Neural progenitor cell (in vitro differentiated cells): ENCODE results near the gene ZNF808. TPM values are rescaled to one million over a fixed set of nuclear protein-coding genes. Genes with fewer than 3 reads are reported as not detected.

Source experiments
- DNase-seq: peaks from one replicate; pipeline ENCODE4 v3.0.0-alpha.2; 2016; ENCODE audit warnings: low spot score
- H2AFZ ChIP-seq: fragments of 200-600 bp; sonication (generic); replicated peaks from 2 replicates; pipeline ENCODE4 v1.6.1; 2016; ENCODE audit warnings: antibody characterized with exemption
- H3F3A ChIP-seq: fragments of 200-600 bp; sonication (generic); 2 replicates; pipeline ENCODE4 v1.6.1; 2016; ENCODE audit warnings: antibody characterized with exemption, low read depth
- H3K27ac ChIP-seq: fragments of 200-600 bp; sonication (generic); 2 replicates; pipeline ENCODE4 v1.5.1; 2016; ENCODE audit warnings: mild to moderate bottlenecking
- H3K27me3 ChIP-seq: fragments of 200-600 bp; sonication (generic); 2 replicates; pipeline ENCODE4 v1.6.1; 2016; ENCODE audit warnings: mild to moderate bottlenecking, moderate library complexity
- H3K36me3 ChIP-seq: fragments of 200-600 bp; sonication (generic); 2 replicates; pipeline ENCODE4 v1.5.1; 2016
- H3K4me1 ChIP-seq: fragments of 200-600 bp; sonication (generic); 2 replicates; pipeline ENCODE4 v1.6.1; 2016; ENCODE audit warnings: mixed run types
- H3K4me2 ChIP-seq: fragments of 200-600 bp; sonication (generic); 2 replicates; pipeline ENCODE4 v1.6.1; 2016
- H3K4me3 ChIP-seq: fragments of 200-600 bp; sonication (generic); 2 replicates; pipeline ENCODE4 v1.5.1; 2016
- H3K79me2 ChIP-seq: fragments of 200-600 bp; sonication (generic); 2 replicates; pipeline ENCODE4 v1.6.1; 2016; ENCODE audit warnings: low read depth
- H3K9ac ChIP-seq: fragments of 200-600 bp; sonication (generic); 2 replicates; pipeline ENCODE4 v1.6.1; 2016
- H3K9me3 ChIP-seq: fragments of 200-600 bp; sonication (generic); 2 replicates; pipeline ENCODE4 v1.5.1; 2016; ENCODE audit warnings: low read depth
- H4K20me1 ChIP-seq: fragments of 200-600 bp; sonication (generic); 2 replicates; pipeline ENCODE4 v1.6.1; 2016; ENCODE audit warnings: low read depth
- H3K27ac Mint-ChIP-seq: 3 replicates; pipeline ENCODE4 v1.8.0; 2021; ENCODE audit warnings: mixed read lengths
- H3K27me3 Mint-ChIP-seq: 2 replicates; pipeline ENCODE4 v1.8.0; 2022; ENCODE audit warnings: low read depth, mild to moderate bottlenecking, inconsistent platforms, moderate library complexity, mixed read lengths; ENCODE audit not compliant: insufficient read depth
- H3K36me3 Mint-ChIP-seq: 3 replicates; pipeline ENCODE4 v1.8.0; 2021; ENCODE audit warnings: mixed read lengths
- H3K4me1 Mint-ChIP-seq: 3 replicates; pipeline ENCODE4 v1.8.0; 2021; ENCODE audit warnings: mixed read lengths
- H3K4me3 Mint-ChIP-seq: 3 replicates; pipeline ENCODE4 v1.8.0; 2021; ENCODE audit warnings: mild to moderate bottlenecking, moderate library complexity, mixed read lengths
- H3K9me3 Mint-ChIP-seq: 3 replicates; pipeline ENCODE4 v1.8.0; 2020; ENCODE audit warnings: mixed read lengths
- CTCF ChIP-seq: fragments of 200-600 bp; sonication (generic); IDR thresholded peaks from 2 replicates; pipeline ENCODE4 v1.5.1; 2017; ENCODE audit warnings: antibody characterized with exemption, mild to moderate bottlenecking
- EZH2 ChIP-seq: fragments of 200-600 bp; sonication (generic); IDR thresholded peaks from 2 replicates; pipeline ENCODE4 v1.6.1; 2017; ENCODE audit warnings: antibody characterized with exemption, mild to moderate bottlenecking, moderate library complexity
- EZH2phosphoT487 ChIP-seq: fragments of 200-600 bp; sonication (generic); IDR thresholded peaks from 2 replicates; pipeline ENCODE4 v1.6.1; 2017; ENCODE audit warnings: antibody characterized with exemption
- total RNA-seq: library from RNA; depleted of rRNA; stranded (reverse); fragments of >200 nt; gene quantifications from 2 replicates; pipeline ENCODE4 v1.2.3, GENCODE V29; 2015; ENCODE audit warnings: low replicate concordance

ZNF808 gene
- total RNA-seq, 1 donor from 2014 or later: 18.9 TPM

DNA sequence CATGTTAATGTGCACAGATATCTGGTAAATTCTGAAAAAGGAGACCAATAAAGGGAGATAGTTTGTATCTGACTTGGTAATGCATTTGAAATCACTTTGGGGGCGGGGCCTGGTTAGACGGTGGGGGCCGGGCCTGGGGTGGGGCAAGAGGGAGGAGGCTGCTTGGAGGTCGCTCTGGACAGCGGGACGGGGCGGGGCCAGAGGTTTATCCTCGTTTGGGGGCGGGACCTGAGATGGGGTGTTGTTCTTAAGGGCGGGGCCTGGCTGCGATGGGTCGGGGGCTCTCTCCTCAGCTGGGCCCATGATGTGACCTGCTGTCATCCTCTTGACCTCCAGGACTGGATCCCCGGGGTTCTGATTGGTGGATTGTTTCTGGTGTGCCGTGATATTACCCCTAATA is 4.9 kb upstream of the ZNF808 start:
- no peak for TF ChIP-seq CTCF
- no peak for TF ChIP-seq EZH2
- no peak for TF ChIP-seq EZH2phosphoT487
- Mint-ChIP-seq H3K36me3 (no peaks in the 10 kb centered on the region), H3K4me3 (no peak overlapping the region), H3K27ac (no peak overlapping the region), H3K4me1 (no peaks in the 10 kb centered on the region), H3K27me3 (peaks cover 7% of the 10 kb centered on the region), H3K9me3 (peaks cover 58% of the 10 kb centered on the region)
- H3K27me3 ChIP-seq: no peaks in the 10 kb centered on the region
- H3K4me3 ChIP-seq: no peak overlapping the region
- DNase-seq: peak; percentile 7
- H3K4me2 ChIP-seq: no peak overlapping the region
- H2AFZ ChIP-seq: no peak overlapping the region
- H3K36me3 ChIP-seq: no peaks in the 10 kb centered on the region
- H3K4me1 ChIP-seq: peaks cover 32% of the 10 kb centered on the region
- no peak overlapping the region for H3K9ac ChIP-seq
- no peaks in the 10 kb centered on the region for H3K79me2 ChIP-seq
- peaks cover 28% of the 10 kb centered on the region for H3F3A ChIP-seq
- no peaks in the 10 kb centered on the region for H3K9me3 ChIP-seq
- no peak overlapping the region for H3K27ac ChIP-seq
- no peaks in the 10 kb centered on the region for H4K20me1 ChIP-seq

DNA sequence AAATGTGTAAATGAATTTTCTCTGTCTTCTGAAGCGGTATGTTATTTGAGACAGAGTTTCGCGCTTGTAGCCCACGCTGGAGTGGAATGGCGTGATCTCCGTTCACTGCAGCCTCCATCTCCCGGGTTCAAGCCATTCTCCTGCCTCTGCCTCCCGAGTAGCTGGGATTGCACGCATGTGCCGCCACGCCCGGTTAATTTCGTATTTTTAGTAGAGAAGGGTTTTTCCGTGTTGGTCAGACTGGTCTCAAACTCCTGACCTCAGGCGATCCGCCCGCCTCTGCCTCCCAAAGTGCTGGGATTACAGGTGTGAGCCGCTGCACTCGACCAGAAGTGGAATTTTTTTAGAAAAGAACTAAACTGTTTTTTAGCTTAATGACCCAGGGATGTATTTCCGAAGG is 3.4 kb upstream of the ZNF808 start:
- H3K4me1 ChIP-seq: peaks cover 26% of the 10 kb centered on the region
- TF ChIP-seq EZH2phosphoT487 (no peak), CTCF (no peak), EZH2 (no peak)
- DNase-seq: no peak
- no peak overlapping the region for H3K27ac ChIP-seq
- no peaks in the 10 kb centered on the region for H3K27me3 ChIP-seq
- H3F3A ChIP-seq: peaks cover 28% of the 10 kb centered on the region
- Mint-ChIP-seq H3K27ac (no peak overlapping the region), H3K36me3 (peaks cover 2% of the 10 kb centered on the region), H3K27me3 (peaks cover 6% of the 10 kb centered on the region), H3K9me3 (peaks cover 54% of the 10 kb centered on the region), H3K4me1 (peaks cover 8% of the 10 kb centered on the region), H3K4me3 (no peak overlapping the region)
- peaks cover 3% of the 10 kb centered on the region for H3K79me2 ChIP-seq
- H3K9ac ChIP-seq: no peak overlapping the region
- no peaks in the 10 kb centered on the region for H3K9me3 ChIP-seq
- H3K4me3 ChIP-seq: no peak overlapping the region
- no peaks in the 10 kb centered on the region for H4K20me1 ChIP-seq
- no peaks in the 10 kb centered on the region for H3K36me3 ChIP-seq
- H2AFZ ChIP-seq: no peak overlapping the region
- H3K4me2 ChIP-seq: no peak overlapping the region

DNA sequence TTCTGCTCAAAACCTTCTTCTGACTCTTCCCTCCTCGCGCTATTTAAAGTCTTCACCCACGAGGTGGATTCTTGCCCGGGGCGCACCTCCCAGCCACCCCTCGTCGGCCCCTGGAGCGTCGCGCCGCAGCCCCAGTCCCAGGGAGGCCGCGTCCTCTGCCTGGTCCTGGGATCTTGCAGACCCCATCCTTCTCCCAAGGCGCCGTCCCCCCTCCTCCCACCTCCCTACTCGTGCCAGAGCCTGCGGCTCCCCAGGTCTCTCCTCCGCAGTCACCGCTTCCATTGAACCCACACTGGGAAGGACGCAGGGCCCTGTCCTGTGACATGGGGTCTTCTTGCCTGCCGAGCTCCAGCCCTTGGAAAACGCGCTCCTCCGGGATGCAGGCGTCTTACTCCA is 486 bp downstream of the ZNF808 start:
- Histone ChIP-seq H3K79me2 (peaks cover 8% of the 10 kb centered on the region), H3K9ac (peak overlapping the region; percentile 32), H3F3A (peaks cover 13% of the 10 kb centered on the region), H4K20me1 (no peaks in the 10 kb centered on the region), H3K27ac (no peak overlapping the region), H3K4me1 (peaks cover 3% of the 10 kb centered on the region), H2AFZ (peak overlapping the region; percentile 81), H3K4me2 (peak overlapping the region; percentile 95), H3K36me3 (no peaks in the 10 kb centered on the region), H3K27me3 (no peaks in the 10 kb centered on the region), H3K9me3 (no peaks in the 10 kb centered on the region), H3K4me3 (peak overlapping the region; percentile 83)
- Mint-ChIP-seq H3K27ac (peak overlapping the region; percentile 82), H3K27me3 (peaks cover 2% of the 10 kb centered on the region), H3K9me3 (peaks cover 37% of the 10 kb centered on the region), H3K4me1 (peaks cover 8% of the 10 kb centered on the region), H3K36me3 (peaks cover 6% of the 10 kb centered on the region), H3K4me3 (peak overlapping the region; percentile 99)
- TF ChIP-seq EZH2phosphoT487 (no peak), EZH2 (no peak), CTCF (no peak)
- DNase-seq: peak; percentile 47
